Lower leg skin (tissue), 4 donors: ENCODE results near the gene PER3. TPM values are rescaled to one million over a fixed set of nuclear protein-coding genes. Genes with fewer than 3 reads are reported as not detected.

Experiments used
- DNase-seq, 2 donors: peaks; one replicate each; pipeline ENCODE4 v3.0.0-alpha.2; 2019; ENCODE audit warnings: low spot score in 2 of 2
- H3K4me3 ChIP-seq: fragments of 200-600 bp; sonication (generic); 2 replicates; pipeline ENCODE4 v1.5.1; 2017; ENCODE audit warnings: mild to moderate bottlenecking, low read depth; ENCODE audit not compliant: poor library complexity, severe bottlenecking
- POLR2A ChIP-seq, 2 donors: fragments of 450-650 bp; IDR thresholded peaks; one replicate each; pipeline ENCODE4 v1.6.1; 2016 to 2017; ENCODE audit warnings: antibody characterized with exemption in 2 of 2, mild to moderate bottlenecking in 1 of 2, moderate library complexity in 1 of 2
- WGBS, 2 donors: methylation state at CpG; one replicate each; pipeline ENCODE4 v1.1.5; 2018; 5-methylcytosine and 5-hydroxymethylcytosine counted together
- intact Hi-C: fragments of 100-400 bp; cut with DNase I; formaldehyde crosslinking; loops from one replicate; pipeline ENCODE4 v1.15.0; 2023; ENCODE audit warnings: low total_unique reads
- total RNA-seq, 4 donors: library from RNA; depleted of rRNA; stranded (reverse); fragments of >200 nt; gene quantifications; one replicate each; pipeline ENCODE4 v1.1.0, GENCODE V29; 2016
- TF ChIP-seq, protein P1 (sequence below), 3 donors: fragments of 450-650 bp; IDR thresholded peaks; one replicate each; pipeline ENCODE4 v1.5.1; 2016; ENCODE audit warnings: antibody characterized with exemption in 3 of 3, mild to moderate bottlenecking in 3 of 3, moderate library complexity in 2 of 3

The PER3 gene
- total RNA-seq, 4 donors from 2014 or later, result 14.3 to 22.5 (median 19.3) TPM

DNA sequence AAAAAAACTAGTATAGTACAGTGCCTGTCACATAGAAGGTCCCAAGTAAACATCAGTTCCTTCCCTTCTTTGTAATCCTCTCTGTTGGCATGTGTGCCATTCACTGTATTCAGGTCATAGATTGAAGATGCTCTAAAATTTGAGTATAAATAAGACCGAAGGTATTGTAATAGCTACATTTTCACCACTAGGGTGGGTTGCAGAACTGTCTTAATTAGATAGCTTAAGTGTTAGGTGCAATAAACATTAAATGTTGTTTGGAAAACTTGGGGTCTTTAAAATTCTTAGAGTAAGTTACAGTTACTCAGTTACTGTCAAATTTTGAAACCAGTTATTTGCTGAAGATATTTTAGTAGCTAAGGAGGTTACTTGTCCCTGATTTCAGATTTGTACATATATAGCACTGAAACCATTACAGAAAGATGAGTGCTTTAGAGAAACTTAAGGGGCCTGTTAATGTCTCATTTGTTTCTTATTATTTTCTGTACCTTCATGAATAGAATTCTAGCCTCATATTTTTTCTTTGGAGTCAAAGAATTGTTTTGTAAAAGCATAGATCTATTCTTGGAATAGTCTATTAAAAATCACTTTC, 24.3 kb downstream of the PER3 start:
- DNase-seq, result no peak
- intact Hi-C loops, result no loop called here
- H3K4me3 ChIP-seq, result no peak overlapping the region
- 29 to 39% methylated on average over 1 of the region's 1 CpG for WGBS, 2 donors
- TF ChIP-seq POLR2A (IDR thresholded peaks at IDR 0.05), result no peak
- TF ChIP-seq, protein P1, sequence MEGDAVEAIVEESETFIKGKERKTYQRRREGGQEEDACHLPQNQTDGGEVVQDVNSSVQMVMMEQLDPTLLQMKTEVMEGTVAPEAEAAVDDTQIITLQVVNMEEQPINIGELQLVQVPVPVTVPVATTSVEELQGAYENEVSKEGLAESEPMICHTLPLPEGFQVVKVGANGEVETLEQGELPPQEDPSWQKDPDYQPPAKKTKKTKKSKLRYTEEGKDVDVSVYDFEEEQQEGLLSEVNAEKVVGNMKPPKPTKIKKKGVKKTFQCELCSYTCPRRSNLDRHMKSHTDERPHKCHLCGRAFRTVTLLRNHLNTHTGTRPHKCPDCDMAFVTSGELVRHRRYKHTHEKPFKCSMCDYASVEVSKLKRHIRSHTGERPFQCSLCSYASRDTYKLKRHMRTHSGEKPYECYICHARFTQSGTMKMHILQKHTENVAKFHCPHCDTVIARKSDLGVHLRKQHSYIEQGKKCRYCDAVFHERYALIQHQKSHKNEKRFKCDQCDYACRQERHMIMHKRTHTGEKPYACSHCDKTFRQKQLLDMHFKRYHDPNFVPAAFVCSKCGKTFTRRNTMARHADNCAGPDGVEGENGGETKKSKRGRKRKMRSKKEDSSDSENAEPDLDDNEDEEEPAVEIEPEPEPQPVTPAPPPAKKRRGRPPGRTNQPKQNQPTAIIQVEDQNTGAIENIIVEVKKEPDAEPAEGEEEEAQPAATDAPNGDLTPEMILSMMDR (IDR thresholded peaks at IDR 0.05), result no peak

DNA sequence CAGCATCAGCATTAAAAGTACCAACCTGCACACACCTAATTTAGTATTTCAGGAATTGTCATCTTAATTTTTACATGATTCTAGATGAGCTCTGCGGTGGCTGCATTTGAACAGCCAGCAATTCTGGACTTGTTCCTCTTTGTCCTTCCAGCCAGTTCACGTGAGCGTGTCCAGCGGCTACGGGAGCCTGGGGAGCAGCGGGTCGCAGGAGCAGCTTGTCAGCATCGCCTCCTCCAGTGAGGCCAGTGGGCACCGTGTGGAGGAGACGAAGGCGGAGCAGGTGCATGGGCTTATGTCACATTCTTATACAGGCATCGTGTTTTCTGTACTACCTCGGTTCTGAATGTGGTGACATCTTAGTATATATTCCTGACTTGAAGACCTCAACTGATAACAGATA, 25.7 kb downstream of the PER3 start:
- intact Hi-C loops, result no loop called here
- TF ChIP-seq, protein P1 (IDR thresholded peaks at IDR 0.05), result no peak
- no peak for TF ChIP-seq POLR2A (IDR thresholded peaks at IDR 0.05)
- H3K4me3 ChIP-seq, result no peak overlapping the region
- WGBS, 2 donors, result 93 to 96% methylated on average over 13 of the region's 13 CpGs
- no peak for DNase-seq

GRCh38 chr1:7810395-7810794, 26.3 kb downstream of the PER3 start:
- no peak for DNase-seq
- intact Hi-C loops, result no loop called here
- WGBS, 2 donors, result 84 to 91% methylated on average over 7 of the region's 7 CpGs
- no peak for TF ChIP-seq POLR2A (IDR thresholded peaks at IDR 0.05)
- TF ChIP-seq, protein P1 (IDR thresholded peaks at IDR 0.05), result no peak
- H3K4me3 ChIP-seq, result no peak overlapping the region

GRCh38 chr1:7811476-7811875, 27.4 kb downstream of the PER3 start:
- no peak for DNase-seq
- 93 to 96% methylated on average over 6 of the region's 6 CpGs for WGBS, 2 donors
- TF ChIP-seq POLR2A (IDR thresholded peaks at IDR 0.05), result no peak
- TF ChIP-seq, protein P1 (IDR thresholded peaks at IDR 0.05), result no peak
- no peak overlapping the region for H3K4me3 ChIP-seq
- intact Hi-C loops, result no loop called here

DNA sequence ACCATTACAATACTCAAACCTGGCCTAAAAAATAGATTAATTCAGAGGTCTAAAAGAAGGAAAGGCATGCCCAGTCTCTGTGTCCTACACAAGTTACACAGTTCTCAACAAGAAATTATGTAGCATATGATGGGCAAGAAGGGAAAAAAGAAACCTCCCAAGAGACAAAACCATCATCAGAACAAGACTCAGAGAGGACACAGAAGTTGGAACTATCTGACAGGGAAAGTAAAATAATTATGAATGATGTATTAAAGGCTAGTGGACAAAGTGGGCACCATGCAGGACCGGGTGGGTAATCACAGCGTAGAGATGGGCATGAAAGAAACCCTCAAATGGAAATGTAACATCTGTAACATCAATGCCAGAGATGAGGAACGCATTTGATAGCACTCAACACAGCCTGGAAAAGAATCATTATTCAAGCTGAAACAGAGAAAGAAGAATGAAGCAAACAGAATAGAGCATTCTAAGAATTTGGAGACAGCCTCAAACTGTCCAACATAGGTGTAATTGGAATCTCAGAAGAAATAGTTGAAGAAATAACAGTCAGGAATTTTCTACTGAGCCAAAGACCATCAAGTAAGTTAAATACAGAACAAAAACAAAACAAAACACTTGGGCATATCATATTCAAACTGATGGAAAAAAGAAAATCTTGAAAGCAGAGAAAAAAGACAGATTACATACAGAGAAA, 29.7 kb downstream of the PER3 start:
- TF ChIP-seq, protein P1 (IDR thresholded peaks at IDR 0.05), result no peak
- TF ChIP-seq POLR2A (IDR thresholded peaks at IDR 0.05), result no peak
- no peak overlapping the region for H3K4me3 ChIP-seq
- DNase-seq, result no peak
- intact Hi-C loops, result no loop called here
- WGBS, 2 donors, result 99% methylated on average over 3 of the region's 3 CpGs
